Stimulated activated CD8-positive, alpha-beta memory T cell treated with anti-CD3 and anti-CD28 coated beads, Interleukin-2, amount 100 ng/mL, for 1 hour (primary cell): ENCODE results near the gene CRYBG1.
"Not testable (repeated sequence)": the region's sequence is repeated elsewhere in the genome, so short reads cannot be mapped to it uniquely, and the experiment has no call there.

ENCODE experiments used
- DNase-seq, 2 donors: peaks; one replicate each; pipeline ENCODE4 v3.0.0-alpha.2; 2020; ENCODE audit warnings: low read depth in 2 of 2

Gene CRYBG1

GRCh38 chr6:106527117-106527516 is 166.6 kb downstream of the CRYBG1 start:
- DNase-seq: no peak

- no peak for DNase-seq
Observed at GRCh38 chr6:106527979-106528378, 167.5 kb downstream of the CRYBG1 start.

- DNase-seq: no peak
Observed at GRCh38 chr6:106528521-106528920, 168.0 kb downstream of the CRYBG1 start.

GRCh38 chr6:106529438-106529837 is 168.9 kb downstream of the CRYBG1 start:
- no peak for DNase-seq

- DNase-seq: no peak
Observed at GRCh38 chr6:106530026-106530425, 169.5 kb downstream of the CRYBG1 start.

- DNase-seq: no peak
Observed at GRCh38 chr6:106530502-106530901, 170.0 kb downstream of the CRYBG1 start.

GRCh38 chr6:106533054-106533453 is 172.5 kb downstream of the CRYBG1 start:
- no peak for DNase-seq

GRCh38 chr6:106534004-106534403 is 173.5 kb downstream of the CRYBG1 start:
- no peak for DNase-seq

- no peak for DNase-seq
Observed at GRCh38 chr6:106534564-106534982, 174.1 kb downstream of the CRYBG1 start.

GRCh38 chr6:106535012-106535411 is 174.5 kb downstream of the CRYBG1 start:
- no peak for DNase-seq

- DNase-seq: no peak
Observed at GRCh38 chr6:106536357-106536756, 175.8 kb downstream of the CRYBG1 start.

- DNase-seq: no peak
Observed at GRCh38 chr6:106536851-106537250, 176.3 kb downstream of the CRYBG1 start.

GRCh38 chr6:106537662-106538061 is 177.1 kb downstream of the CRYBG1 start:
- no peak for DNase-seq

GRCh38 chr6:106538145-106538544 is 177.6 kb downstream of the CRYBG1 start:
- DNase-seq: no peak

- no peak for DNase-seq
Observed at GRCh38 chr6:106539936-106540335, 179.4 kb downstream of the CRYBG1 start.

- DNase-seq: no peak
Observed at GRCh38 chr6:106540432-106540831, 179.9 kb downstream of the CRYBG1 start.

GRCh38 chr6:106540907-106541306 is 180.4 kb downstream of the CRYBG1 start:
- no peak for DNase-seq

GRCh38 chr6:106546261-106546690 is 185.8 kb downstream of the CRYBG1 start:
- DNase-seq: no peak

GRCh38 chr6:106546691-106547414 is 186.3 kb downstream of the CRYBG1 start:
- no peak for DNase-seq

GRCh38 chr6:106547601-106548453 is 187.3 kb downstream of the CRYBG1 start:
- DNase-seq: no peak

GRCh38 chr6:106548926-106549455 is 188.5 kb downstream of the CRYBG1 start:
- not testable (repeated sequence) for DNase-seq

GRCh38 chr6:106549521-106549920 is 189.0 kb downstream of the CRYBG1 start:
- no peak for DNase-seq

GRCh38 chr6:106551155-106551554 is 190.6 kb downstream of the CRYBG1 start:
- no peak for DNase-seq
